NK-92 (cell line): ENCODE measurements around the gene CAMTA1.

Source experiments
- DNase-seq: peaks from one replicate; lab custom pipeline; 2025; ENCODE audit not compliant: unreplicated experiment; lab: John Stamatoyannopoulos, UW

The CAMTA1 gene

DNA sequence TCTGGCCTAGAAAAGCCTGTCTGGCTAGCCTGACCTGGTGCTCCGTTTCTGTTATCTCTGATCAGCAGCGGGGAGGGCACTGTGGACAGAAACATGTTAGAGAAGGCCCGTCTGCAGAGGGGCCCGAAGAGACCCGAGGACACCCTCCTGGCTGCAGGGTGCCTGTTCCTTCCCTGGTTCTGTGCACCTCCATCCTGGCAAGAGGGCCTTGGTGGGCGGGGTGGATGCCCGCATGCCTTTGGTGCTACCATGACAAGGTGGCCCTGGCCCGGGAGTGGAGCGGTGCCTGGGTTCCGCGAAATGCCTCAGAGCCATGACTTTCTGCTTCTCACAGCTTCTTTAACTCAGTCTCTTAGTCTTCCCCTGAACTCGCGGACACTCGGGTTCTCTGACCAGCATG is 233.6 kb downstream of the CAMTA1 start:
- no peak for DNase-seq

GRCh38 chr1:7019510-7019909 is 234.3 kb downstream of the CAMTA1 start:
- DNase-seq, result no peak

DNA sequence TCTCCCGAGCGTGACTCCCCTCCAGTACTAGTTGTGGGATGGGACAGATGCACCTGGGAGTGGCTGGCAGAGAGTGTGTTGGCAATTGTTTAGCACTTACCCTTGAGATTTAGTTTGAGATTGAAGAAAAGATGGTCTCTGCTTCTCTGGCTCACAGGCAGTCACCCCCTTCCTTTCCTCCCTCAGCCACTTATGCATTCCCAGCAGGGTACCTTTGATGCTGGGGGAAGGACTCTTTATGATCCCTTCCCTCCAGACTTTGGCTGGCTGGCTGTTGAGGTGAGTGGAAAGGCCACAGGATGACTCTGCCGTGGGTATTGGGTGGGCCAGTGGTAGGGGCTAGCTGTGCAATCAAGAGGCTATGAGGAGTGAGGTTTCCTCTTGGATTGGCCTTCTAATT is 236.8 kb downstream of the CAMTA1 start:
- no peak for DNase-seq

DNA sequence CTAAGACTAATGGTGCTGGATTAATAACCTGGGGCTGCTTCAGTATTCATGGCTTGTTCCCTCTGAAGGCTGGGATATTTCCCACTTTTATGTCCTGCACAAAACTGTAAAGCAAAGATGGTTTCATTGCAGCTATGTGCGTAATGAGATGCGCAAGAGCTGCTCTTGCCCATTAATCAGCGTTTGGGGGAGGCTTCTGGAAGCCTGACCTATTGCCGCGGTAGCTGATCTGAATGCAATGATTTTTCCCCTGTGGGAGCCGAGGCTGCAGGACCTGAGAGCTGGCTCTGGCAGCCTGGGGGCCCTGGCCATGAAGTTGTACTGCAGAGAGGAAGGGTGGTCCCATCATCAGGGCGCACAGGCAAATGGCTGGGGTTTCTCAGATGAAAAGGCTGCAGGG is 239.8 kb downstream of the CAMTA1 start:
- DNase-seq, result no peak

DNA sequence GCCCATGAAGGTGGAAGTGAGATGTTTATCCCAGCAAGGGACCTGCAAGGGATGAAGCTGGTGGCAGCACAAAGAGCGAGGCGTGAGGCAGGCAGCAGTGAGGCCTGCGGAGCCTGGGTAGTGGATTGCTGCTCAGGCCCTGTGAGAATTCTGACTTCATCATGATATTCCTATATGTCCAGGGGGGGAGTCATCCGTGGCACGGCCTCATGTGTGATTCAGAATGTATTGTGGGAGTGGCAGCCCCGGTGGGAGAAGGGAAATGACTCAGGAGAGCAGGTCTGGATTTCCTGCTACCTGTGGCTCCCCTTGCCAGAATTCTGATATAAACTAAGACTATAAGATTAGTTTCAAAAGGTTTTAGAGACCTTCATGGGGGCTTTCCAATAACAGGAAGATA is 240.9 kb downstream of the CAMTA1 start:
- no peak for DNase-seq

DNA sequence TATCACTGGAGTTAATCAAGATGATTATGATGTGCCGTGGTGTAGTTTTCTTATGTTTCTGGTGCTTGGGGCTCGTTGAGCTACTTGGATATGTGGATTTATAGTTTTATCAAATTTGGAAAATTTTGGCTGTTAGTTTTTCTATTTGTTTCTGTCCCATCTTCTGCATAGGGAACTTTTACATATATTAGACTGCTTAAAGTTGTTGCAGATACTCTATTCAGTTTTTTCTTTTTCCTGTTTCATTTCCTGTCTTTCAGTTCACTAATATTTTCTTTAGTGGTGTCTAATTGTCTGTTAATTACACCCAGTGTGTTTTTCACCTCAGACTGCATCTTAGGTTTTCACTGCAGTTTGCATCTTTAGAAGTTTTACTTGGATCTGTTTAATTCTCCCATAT is 247.7 kb downstream of the CAMTA1 start:
- DNase-seq, result no peak

GRCh38 chr1:7036386-7036785 is 251.1 kb downstream of the CAMTA1 start:
- DNase-seq, result no peak

DNA sequence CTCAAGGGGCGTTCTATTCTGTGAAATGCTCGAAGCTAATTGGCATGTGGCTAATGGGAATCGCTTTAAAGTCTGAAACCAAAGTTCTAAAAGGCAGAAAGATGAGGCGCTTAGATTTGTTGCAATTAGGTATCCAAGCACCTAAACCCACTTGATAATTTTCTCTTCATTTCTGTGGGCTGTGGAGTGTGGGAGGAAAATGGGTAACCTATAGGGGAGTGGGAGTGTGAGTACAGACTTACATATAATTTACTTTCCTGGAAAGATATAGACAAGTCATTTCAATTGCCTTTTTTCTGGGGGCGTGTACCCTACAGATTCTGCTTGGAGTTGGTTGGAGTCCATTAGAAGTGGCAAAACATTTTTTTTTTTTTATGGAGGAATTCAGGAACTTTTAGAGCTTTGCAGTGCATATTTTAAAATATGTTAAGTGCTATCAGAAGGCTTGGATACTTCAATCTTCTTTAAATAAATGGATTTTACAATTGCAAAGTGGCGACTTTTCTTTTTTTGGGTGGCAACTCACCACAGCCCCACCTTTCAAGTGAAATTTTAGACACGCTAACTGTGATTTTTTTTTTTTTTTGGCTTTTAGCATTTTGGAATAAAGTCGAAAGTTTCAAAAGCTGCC is 254.5 kb downstream of the CAMTA1 start:
- no peak for DNase-seq

DNA sequence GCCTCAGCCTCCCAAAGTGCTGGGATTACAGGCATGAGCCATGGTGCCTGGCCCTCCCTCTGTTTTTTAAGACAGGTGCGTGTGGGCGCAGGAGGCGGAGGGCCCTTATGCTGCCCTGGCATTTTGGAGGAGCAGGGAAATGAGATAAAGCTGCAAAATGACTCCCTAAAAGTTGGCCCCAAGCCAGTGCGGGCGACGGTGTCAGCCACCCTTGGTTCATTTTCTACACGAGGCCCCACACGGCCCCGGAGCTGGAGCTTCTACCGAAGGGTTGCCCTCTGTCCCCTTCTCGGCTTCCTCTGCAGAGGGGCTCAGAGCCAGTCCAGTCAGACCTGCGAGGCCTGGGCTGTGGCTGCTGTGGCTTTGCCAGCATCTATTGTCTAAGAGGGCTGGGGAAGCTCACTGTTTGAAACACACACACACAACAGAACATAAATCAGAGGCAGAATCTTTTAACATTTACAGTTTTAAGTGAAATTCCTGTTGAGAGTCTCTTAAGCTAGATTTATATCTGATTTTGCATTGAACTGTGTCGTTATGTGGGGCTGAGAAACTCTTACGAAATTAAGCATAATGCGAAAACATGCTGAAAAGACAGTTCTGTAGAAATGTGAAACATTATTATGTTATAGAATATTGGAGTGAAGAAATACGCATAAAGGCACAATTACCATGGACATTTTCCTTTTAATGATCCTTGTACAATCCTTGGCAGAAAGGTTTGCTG is 255.9 kb downstream of the CAMTA1 start:
- no peak for DNase-seq

GRCh38 chr1:7042322-7043190 is 257.3 kb downstream of the CAMTA1 start:
- no peak for DNase-seq

DNA sequence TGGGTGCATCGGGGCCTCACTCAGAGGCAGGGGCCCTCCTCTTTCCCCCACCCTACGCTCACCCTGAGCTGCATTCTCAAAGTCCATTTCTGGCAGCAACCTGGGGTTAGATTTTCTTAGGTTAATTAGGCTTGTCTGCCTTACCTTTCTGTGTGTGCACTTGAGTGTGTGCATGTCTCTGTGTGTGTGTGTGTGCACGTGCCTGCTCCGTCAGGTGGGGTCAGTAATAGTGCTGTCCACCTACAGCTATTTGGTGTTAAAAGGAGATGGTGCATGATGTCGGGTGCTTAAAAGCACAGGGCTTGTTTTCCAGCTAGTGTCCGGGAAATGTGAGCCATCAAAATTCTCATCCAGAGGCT is 257.9 kb downstream of the CAMTA1 start:
- DNase-seq, result no peak

- no peak for DNase-seq
Observed at GRCh38 chr1:7043719-7044535, 258.7 kb downstream of the CAMTA1 start.

- no peak for DNase-seq
Observed at GRCh38 chr1:7045897-7046296, 260.6 kb downstream of the CAMTA1 start.

DNA sequence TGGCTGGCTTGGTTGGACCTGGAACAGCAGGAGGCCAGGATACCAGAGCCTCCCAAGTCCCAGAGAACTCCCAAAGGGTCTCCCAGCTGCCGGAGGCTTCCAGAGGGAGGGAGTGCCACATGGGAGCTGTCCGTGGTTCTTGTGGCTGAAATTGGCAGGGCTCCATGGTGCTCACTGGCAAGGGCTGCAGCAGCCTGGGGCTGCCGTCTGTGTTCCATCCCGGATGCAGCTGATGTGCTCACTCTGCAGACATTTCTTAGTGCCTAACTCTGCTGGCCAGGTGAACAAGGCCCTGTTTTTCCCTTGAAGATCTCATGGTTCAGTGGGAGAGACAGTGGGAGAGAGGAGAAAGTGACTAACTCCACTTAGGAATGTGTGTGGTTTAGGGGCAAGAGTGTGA is 261.1 kb downstream of the CAMTA1 start:
- DNase-seq, result no peak

- DNase-seq, result no peak
Observed at GRCh38 chr1:7046891-7047290, 261.6 kb downstream of the CAMTA1 start.

DNA sequence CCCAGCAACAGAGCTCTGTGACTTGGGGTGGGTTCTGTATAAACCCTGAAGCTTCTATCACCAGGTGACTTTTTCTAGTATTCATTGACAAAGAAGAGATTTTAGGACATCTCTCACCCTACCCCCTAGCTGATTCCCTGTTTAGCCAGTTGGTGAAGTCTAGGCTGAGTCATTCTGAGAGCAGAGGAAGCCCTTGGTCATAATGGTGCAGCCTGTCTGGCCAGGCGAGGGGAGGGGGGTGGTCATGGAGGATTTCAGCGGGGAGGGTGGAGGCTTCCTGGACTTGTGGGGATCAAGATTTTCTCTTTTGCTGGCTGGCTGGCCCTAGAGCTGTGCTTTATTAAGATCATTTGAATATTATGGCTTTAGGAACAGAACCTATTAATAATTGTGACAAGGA is 262.6 kb downstream of the CAMTA1 start:
- no peak for DNase-seq

DNA sequence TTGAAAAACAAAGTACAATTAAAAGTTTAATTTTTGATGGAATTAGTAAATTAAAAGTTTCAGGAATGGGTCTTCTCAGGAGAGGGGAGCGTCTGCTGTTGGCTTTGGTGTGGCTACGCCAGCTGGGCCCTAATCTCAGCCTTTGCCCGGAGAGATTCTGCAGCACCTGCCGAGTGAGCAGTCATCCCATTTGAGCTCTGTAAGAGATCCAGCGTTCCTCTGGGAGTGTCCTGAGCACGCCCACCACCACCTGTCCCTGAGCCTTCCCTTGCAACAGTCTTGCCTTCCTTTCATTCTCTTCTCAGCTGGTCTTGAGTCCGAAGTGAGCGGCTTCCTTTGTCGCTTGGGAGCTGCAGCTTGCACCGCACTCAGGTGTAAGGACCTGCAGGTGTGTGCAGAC is 263.1 kb downstream of the CAMTA1 start:
- no peak for DNase-seq

DNA sequence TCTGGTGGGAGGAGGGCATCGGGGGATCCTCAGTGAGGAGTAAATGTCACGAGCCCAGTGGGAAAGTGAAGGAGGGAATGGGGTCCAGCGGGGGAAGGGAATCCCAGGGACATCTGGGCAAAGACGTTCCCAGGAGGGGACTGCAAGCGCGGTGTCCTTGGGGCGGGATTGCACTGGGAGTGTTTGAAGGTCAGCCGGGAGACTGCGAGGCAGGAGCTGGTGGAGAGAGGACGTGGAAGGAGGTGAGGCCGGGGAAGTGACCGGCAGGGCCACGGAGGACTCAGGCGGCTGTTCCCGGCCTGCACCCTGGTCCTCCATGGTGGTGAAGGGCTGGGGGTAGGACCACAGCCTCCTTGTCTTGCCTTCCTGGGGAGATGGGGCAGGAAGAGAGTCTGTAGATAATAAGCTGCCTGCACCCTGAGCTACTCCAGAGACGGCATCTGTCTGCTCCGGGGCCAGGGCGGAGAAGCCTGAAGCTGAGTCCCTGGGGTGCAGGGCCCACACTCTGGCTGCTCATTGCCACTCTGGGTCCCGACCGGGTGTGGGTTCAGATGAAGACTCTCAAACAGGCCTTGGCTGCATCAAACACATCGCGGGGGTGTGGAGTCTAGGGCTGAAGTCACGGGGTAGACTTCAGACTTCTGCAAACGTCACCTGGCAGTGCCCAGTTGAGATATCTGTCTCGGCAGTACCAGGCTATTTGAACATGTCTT is 264.8 kb downstream of the CAMTA1 start:
- no peak for DNase-seq

DNA sequence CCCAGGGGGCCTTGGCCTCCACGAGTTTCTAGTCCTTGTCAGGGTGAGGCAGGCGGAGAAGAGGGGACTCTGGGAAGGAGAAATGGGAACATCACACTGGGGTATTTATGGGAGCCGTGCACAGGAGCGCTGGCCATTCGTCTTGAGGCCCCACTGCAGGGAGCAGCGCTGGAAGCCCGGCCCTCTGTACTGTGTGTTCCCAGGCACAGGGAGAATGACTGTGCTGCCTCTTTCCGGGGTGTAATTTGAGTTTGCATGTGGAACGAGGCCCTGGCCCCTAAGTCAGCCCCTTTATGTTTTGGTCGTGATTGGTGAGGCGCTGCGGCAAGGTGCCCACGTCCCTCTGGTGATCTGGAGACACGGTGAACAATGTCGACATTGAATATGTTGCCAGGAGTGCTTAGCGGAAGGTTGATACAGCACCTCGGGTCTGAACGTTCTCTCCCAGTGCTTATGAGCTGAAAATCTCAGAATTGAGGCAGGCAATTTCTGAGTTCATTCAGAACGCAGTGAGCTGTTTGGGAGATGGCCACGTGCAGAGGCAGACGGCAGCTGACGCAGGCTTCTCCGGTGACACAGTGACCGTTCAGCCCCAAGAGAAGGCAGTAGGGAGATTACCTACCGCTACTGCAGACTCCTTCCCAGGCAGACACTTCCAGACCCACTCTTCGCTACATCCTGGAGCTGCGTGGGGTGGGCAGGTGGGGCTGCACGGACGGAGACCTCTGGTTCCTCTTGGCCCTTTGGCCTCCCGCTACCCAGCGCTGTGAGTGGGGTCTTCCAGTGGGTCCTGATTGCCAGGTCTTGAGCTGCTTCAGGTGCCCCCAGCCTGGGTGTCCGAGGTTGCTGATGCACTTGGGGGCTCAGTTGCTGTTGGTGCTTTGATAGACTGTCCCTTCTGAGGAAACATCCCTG is 265.8 kb downstream of the CAMTA1 start:
- no peak for DNase-seq

- DNase-seq, result no peak
Observed at GRCh38 chr1:7052701-7053100, 267.4 kb downstream of the CAMTA1 start.
